Airway epithelial cell (primary cell): Measurements from ENCODE around the gene SPATA31A5. TPM values are rescaled to one million over a fixed set of nuclear protein-coding genes. Genes with fewer than 3 reads are reported as not detected.

Source experiments
- total RNA-seq: library from RNA; depleted of rRNA; stranded (reverse); fragments of >200 nt; gene quantifications from 2 replicates; pipeline ENCODE4 v1.2.3, GENCODE V29; 2015

The SPATA31A5 gene
- total RNA-seq: not detected in 2 replicates

DNA sequence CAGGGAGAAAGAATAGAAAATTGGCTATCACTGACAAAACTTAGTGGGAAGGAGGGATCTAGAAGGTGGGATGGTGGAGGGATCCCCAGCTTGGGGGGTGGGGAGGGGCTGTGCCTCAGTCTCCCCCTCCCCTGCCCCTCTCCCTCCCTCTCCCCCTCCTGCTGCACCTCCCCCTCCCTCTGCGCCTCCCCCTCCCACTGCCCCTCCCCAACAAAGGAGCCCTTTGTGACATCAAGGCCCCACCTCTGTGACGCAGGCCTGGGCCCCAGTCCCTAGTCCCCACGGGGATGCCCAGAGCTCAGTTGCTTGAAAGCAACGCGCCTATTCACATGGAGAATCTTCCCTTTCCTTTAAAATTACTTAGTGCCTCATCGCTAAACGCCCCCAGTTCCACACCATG is at the start of gene SPATA31A5:
Gene SPATA31A5, plus strand, starts transcription at position 301 of the 400 bp plus-strand sequence. Its CDS starts 29 bp downstream, at position 330.

